ENCODE results near the gene RSPH3. TPM values are rescaled to one million over a fixed set of nuclear protein-coding genes. Genes with fewer than 3 reads are reported as not detected.
A peak's percentile ranks its signal among the peaks of the same experiment; 100 is the strongest.

The RSPH3 gene
- total RNA-seq, 1 experiment from 2014 or later, result 3.1 TPM

- Histone ChIP-seq H3K9me2 (replicated peaks; ENCODE audit: low read length) (no peaks in the 10 kb centered on the region), H2AFZ (ENCODE audit: low read length) (no peak overlapping the region), H3F3A (ENCODE audit: low read length, unreplicated experiment) (no peaks in the 10 kb centered on the region), H3K4me3 (ENCODE audit: low read length) (no peak overlapping the region), H3K9me3 (ENCODE audit: low read length) (no peaks in the 10 kb centered on the region), H3K9ac (ENCODE audit: low read length) (no peak overlapping the region), H3K36me3 (ENCODE audit: low read depth, low read length) (no peaks in the 10 kb centered on the region), H3K27ac (ENCODE audit: low read length) (no peak overlapping the region), H3K79me2 (ENCODE audit: low read length) (no peaks in the 10 kb centered on the region), H3K4me2 (ENCODE audit: low read length) (no peak overlapping the region), H4K20me1 (ENCODE audit: low read length) (no peaks in the 10 kb centered on the region), H3K4me1 (ENCODE audit: insufficient read depth, low read length) (peaks cover 16% of the 10 kb centered on the region), H3K27me3 (ENCODE audit: low read length) (peaks cover 30% of the 10 kb centered on the region)
- TF ChIP-seq EZH2phosphoT487 (IDR thresholded peaks at IDR 0.05; ENCODE audit: borderline replicate concordance, low read length), result no peak
- TF ChIP-seq CTCF (conservative IDR thresholded peaks at IDR 0.05; ENCODE audit: low read depth, low read length), result no peak
- no peak for TF ChIP-seq EZH2 (IDR thresholded peaks at IDR 0.05; ENCODE audit: low read length, unreplicated experiment)
- no TSS peak for BruUV-seq (replicated peaks)
- POLR2A ChIA-PET (ENCODE audit: unreplicated experiment), result interaction anchor here (0.5 kb wide), 1 partner anchor 185 kb away, joined by 10 read pairs; no protein-coding TSS in a partner anchor
- DNase-seq, result no peak
- intact Hi-C loops (cut with micrococcal nuclease), result no loop called here
- ATAC-seq, result no peak
- CTCF ChIA-PET, result no interaction called here
These were observed 43.2 kb upstream of the RSPH3 start for GRCh38 chr6:159043251-159043650.

GRCh38 chr6:159042826-159043181 lies 42.8 kb upstream of the RSPH3 start:
- H3K4me2 ChIP-seq (ENCODE audit: low read length), result peak overlapping the region; percentile 63; the same call in 1 of the 2 replicates
- DNase-seq (no peak), ATAC-seq (no peak)
- POLR2A ChIA-PET (ENCODE audit: unreplicated experiment), result interaction anchor here (0.5 kb wide), 1 partner anchor 185 kb away, joined by 10 read pairs; no protein-coding TSS in a partner anchor
- BruUV-seq (replicated peaks), result no TSS peak
- peaks cover 20% of the 10 kb centered on the region for H3K4me1 ChIP-seq (ENCODE audit: insufficient read depth, low read length)
- H3K27ac ChIP-seq (ENCODE audit: low read length), result no peak overlapping the region
- no peaks in the 10 kb centered on the region for H3K36me3 ChIP-seq (ENCODE audit: low read depth, low read length)
- CTCF ChIA-PET, result no interaction called here
- TF ChIP-seq EZH2phosphoT487 (IDR thresholded peaks at IDR 0.05; ENCODE audit: borderline replicate concordance, low read length) (no peak), EZH2 (IDR thresholded peaks at IDR 0.05; ENCODE audit: low read length, unreplicated experiment) (no peak), CTCF (conservative IDR thresholded peaks at IDR 0.05; ENCODE audit: low read depth, low read length) (no peak; the same call in 1 of the 2 replicates)
- intact Hi-C loops (cut with micrococcal nuclease), result loop anchor here (1.0 kb wide), 1 partner anchor 61 kb away; no protein-coding TSS in a partner anchor
- H3K9me3 ChIP-seq (ENCODE audit: low read length), result no peaks in the 10 kb centered on the region
- peaks cover 26% of the 10 kb centered on the region; the same call in 1 of the 2 replicates for H3K27me3 ChIP-seq (ENCODE audit: low read length)
- H3K9ac ChIP-seq (ENCODE audit: low read length), result no peak overlapping the region
- no peak overlapping the region for H2AFZ ChIP-seq (ENCODE audit: low read length)
- no peaks in the 10 kb centered on the region for H3F3A ChIP-seq (ENCODE audit: low read length, unreplicated experiment)
- no peaks in the 10 kb centered on the region for H3K79me2 ChIP-seq (ENCODE audit: low read length)
- H3K4me3 ChIP-seq (ENCODE audit: low read length), result no peak overlapping the region
- no peaks in the 10 kb centered on the region for H3K9me2 ChIP-seq (replicated peaks; ENCODE audit: low read length)
- no peaks in the 10 kb centered on the region for H4K20me1 ChIP-seq (ENCODE audit: low read length)

Measured in PC-3 (cell line).